ENCODE data around the gene CREBBP.

The CREBBP gene

GRCh38 chr16:3800019-3800418 is 80.5 kb downstream of the CREBBP start:
- Histone ChIP-seq H3K4me3 (ENCODE audit: low read depth, low read length) (no peak overlapping the region), H3K79me2 (peaks cover 52% of the 10 kb centered on the region), H3K36me3 (ENCODE audit: control insufficient read depth, insufficient read depth, low read length) (no peaks in the 10 kb centered on the region), H3K4me2 (ENCODE audit: low read length) (no peak overlapping the region), H2AFZ (no peak overlapping the region), H3K27ac (no peak overlapping the region), H3K27me3 (ENCODE audit: control insufficient read depth, insufficient read depth, low read length) (no peaks in the 10 kb centered on the region), H3K4me1 (peaks cover 3% of the 10 kb centered on the region), H3K9ac (no peak overlapping the region), H3K9me3 (ENCODE audit: control insufficient read depth, low read length) (no peaks in the 10 kb centered on the region)
- no peak for TF ChIP-seq CTCF (IDR thresholded peaks at IDR 0.05)

DNA sequence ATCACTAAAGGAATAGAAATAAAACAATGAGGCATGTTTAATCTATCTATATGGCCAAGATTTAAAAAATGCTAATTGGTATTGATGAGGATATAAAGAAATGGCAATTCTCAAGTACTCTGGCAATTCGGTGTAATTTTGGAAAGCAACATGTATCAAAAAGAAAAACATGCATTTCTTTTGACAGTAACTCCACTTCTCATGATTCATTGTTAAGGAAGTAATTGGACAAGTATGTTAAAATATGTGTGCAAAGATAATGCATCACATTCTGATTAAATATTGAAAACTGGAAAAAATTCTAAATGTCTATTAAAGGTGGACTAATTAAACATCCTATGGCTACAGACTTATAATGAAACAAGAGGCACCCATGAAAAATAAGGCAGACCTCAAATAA is 81.2 kb downstream of the CREBBP start:
- no peak overlapping the region for H2AFZ ChIP-seq
- no peaks in the 10 kb centered on the region for H3K9me3 ChIP-seq (ENCODE audit: control insufficient read depth, low read length)
- no peak overlapping the region for H3K4me3 ChIP-seq (ENCODE audit: low read depth, low read length)
- no peak for TF ChIP-seq CTCF (IDR thresholded peaks at IDR 0.05)
- H3K27me3 ChIP-seq (ENCODE audit: control insufficient read depth, insufficient read depth, low read length): no peaks in the 10 kb centered on the region
- H3K4me1 ChIP-seq: peaks cover 3% of the 10 kb centered on the region
- H3K9ac ChIP-seq: no peak overlapping the region
- H3K79me2 ChIP-seq: peaks cover 46% of the 10 kb centered on the region
- H3K4me2 ChIP-seq (ENCODE audit: low read length): no peak overlapping the region
- H3K36me3 ChIP-seq (ENCODE audit: control insufficient read depth, insufficient read depth, low read length): no peaks in the 10 kb centered on the region
- H3K27ac ChIP-seq: no peak overlapping the region

DNA sequence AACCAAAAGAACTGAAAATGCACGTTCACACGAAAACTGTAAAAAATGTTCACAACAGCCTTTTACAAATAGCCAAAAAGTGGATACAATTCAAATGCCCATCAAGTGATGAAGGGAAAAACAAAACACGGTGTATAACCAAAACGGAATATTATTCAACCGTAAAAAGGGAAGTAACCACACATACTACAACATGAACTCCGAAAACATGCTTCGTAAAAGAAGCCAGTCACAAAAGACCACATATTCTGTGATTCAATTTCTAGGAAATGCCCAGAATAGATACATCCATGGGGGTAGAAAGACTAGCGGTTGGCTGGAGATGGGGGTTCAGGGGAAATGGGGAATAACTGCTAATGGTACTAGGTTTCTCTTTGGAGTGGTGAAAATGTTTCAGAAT is 81.7 kb downstream of the CREBBP start:
- no peak overlapping the region for H3K27ac ChIP-seq
- peaks cover 42% of the 10 kb centered on the region for H3K79me2 ChIP-seq
- no peaks in the 10 kb centered on the region for H3K9me3 ChIP-seq (ENCODE audit: control insufficient read depth, low read length)
- no peak overlapping the region for H3K4me2 ChIP-seq (ENCODE audit: low read length)
- TF ChIP-seq CTCF (IDR thresholded peaks at IDR 0.05): no peak
- H3K4me3 ChIP-seq (ENCODE audit: low read depth, low read length): no peak overlapping the region
- no peaks in the 10 kb centered on the region for H3K27me3 ChIP-seq (ENCODE audit: control insufficient read depth, insufficient read depth, low read length)
- no peaks in the 10 kb centered on the region for H3K36me3 ChIP-seq (ENCODE audit: control insufficient read depth, insufficient read depth, low read length)
- H2AFZ ChIP-seq: no peak overlapping the region
- H3K4me1 ChIP-seq: peaks cover 3% of the 10 kb centered on the region
- H3K9ac ChIP-seq: no peak overlapping the region

GRCh38 chr16:3797904-3798811 is 82.4 kb downstream of the CREBBP start:
- Histone ChIP-seq H3K79me2 (peaks cover 36% of the 10 kb centered on the region), H3K27me3 (ENCODE audit: control insufficient read depth, insufficient read depth, low read length) (no peaks in the 10 kb centered on the region), H3K36me3 (ENCODE audit: control insufficient read depth, insufficient read depth, low read length) (no peaks in the 10 kb centered on the region), H3K4me2 (ENCODE audit: low read length) (no peak overlapping the region), H3K9ac (no peak overlapping the region), H3K4me3 (ENCODE audit: low read depth, low read length) (no peak overlapping the region), H2AFZ (no peak overlapping the region), H3K9me3 (ENCODE audit: control insufficient read depth, low read length) (no peaks in the 10 kb centered on the region), H3K27ac (no peak overlapping the region), H3K4me1 (peaks cover 3% of the 10 kb centered on the region)
- TF ChIP-seq CTCF (IDR thresholded peaks at IDR 0.05): no peak

DNA sequence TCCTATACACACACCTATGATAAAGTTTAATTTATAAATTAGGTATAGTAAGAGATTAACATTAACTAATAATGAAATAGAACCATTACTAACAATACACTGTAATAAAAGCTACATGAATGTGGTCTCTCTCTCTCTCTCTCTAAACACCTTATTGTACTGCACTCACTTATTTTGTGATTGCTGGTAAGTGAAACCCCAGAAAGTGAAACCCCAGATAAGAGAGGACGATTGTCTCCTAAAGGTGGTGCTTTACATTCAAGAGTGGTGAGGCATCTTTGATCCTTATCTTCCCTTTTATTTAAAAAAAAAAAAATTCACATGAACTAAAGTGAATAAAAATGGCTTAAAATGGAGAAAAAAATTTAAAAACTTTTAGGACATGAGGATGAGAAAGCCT is 83.0 kb downstream of the CREBBP start:
- Histone ChIP-seq H3K27ac (no peak overlapping the region), H3K4me1 (peaks cover 3% of the 10 kb centered on the region)

More for the DNA sequence above, 83.0 kb downstream of the CREBBP start:
- Histone ChIP-seq H3K4me3 (ENCODE audit: low read depth, low read length) (no peak overlapping the region), H3K9me3 (ENCODE audit: control insufficient read depth, low read length) (no peaks in the 10 kb centered on the region), H3K79me2 (peaks cover 36% of the 10 kb centered on the region), H3K4me2 (ENCODE audit: low read length) (no peak overlapping the region), H2AFZ (no peak overlapping the region), H3K27me3 (ENCODE audit: control insufficient read depth, insufficient read depth, low read length) (no peaks in the 10 kb centered on the region), H3K36me3 (ENCODE audit: control insufficient read depth, insufficient read depth, low read length) (no peaks in the 10 kb centered on the region), H3K9ac (no peak overlapping the region)
- TF ChIP-seq CTCF (IDR thresholded peaks at IDR 0.05): no peak
